Measurements from ENCODE around the gene SH3RF3.

The SH3RF3 gene

DNA sequence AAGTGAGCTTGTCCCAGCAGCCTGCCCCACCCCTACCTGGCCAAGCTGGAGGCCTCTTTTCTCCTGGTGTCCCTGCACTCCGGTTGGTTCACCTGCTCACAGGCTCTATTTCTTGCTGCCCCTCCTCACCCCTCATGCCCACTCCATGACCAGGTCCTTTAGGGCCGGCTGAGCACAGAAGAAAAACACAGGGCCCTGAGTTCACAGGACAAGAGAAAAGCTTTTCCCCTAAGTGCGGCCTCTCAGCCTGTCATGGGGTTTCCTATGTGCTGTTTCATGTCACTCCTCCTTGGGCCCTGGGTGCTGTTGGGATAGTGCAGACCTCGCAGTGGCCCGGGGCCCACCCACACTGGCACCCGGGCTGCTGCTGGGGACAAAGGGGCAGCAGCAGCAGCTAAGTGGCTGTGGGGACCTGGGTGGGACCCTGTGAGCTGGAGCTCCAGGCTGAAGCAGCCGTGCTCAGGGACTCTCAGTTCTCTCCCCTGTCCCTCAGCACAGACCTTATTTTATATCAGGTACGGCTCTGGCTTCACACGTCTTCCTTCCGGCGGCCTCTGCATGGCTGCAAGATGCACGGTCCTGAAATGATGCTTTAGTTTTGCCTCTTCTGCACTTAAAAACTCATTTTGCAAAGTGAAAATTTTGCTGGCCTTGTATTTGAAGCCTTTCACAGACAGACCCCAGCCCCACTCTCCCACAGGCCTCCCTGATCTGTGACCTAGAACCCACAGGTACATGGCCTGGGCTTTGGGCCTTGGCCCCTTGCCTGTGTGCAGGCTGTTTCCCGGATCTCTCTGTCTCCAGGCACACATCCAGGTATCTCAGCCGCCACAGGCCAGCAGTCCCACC lies 71.8 kb downstream of the SH3RF3 start:
- DNase-seq (ENCODE audit: low read depth), result no peak
- no peak overlapping the region for H3K4me3 ChIP-seq (ENCODE audit: control insufficient read depth, low read depth, low read length)
- TF ChIP-seq, protein P1, sequence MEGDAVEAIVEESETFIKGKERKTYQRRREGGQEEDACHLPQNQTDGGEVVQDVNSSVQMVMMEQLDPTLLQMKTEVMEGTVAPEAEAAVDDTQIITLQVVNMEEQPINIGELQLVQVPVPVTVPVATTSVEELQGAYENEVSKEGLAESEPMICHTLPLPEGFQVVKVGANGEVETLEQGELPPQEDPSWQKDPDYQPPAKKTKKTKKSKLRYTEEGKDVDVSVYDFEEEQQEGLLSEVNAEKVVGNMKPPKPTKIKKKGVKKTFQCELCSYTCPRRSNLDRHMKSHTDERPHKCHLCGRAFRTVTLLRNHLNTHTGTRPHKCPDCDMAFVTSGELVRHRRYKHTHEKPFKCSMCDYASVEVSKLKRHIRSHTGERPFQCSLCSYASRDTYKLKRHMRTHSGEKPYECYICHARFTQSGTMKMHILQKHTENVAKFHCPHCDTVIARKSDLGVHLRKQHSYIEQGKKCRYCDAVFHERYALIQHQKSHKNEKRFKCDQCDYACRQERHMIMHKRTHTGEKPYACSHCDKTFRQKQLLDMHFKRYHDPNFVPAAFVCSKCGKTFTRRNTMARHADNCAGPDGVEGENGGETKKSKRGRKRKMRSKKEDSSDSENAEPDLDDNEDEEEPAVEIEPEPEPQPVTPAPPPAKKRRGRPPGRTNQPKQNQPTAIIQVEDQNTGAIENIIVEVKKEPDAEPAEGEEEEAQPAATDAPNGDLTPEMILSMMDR (IDR thresholded peaks at IDR 0.05; ENCODE audit: control insufficient read depth, insufficient read depth, low read depth, low read length, missing control alignments), result no peak

DNA sequence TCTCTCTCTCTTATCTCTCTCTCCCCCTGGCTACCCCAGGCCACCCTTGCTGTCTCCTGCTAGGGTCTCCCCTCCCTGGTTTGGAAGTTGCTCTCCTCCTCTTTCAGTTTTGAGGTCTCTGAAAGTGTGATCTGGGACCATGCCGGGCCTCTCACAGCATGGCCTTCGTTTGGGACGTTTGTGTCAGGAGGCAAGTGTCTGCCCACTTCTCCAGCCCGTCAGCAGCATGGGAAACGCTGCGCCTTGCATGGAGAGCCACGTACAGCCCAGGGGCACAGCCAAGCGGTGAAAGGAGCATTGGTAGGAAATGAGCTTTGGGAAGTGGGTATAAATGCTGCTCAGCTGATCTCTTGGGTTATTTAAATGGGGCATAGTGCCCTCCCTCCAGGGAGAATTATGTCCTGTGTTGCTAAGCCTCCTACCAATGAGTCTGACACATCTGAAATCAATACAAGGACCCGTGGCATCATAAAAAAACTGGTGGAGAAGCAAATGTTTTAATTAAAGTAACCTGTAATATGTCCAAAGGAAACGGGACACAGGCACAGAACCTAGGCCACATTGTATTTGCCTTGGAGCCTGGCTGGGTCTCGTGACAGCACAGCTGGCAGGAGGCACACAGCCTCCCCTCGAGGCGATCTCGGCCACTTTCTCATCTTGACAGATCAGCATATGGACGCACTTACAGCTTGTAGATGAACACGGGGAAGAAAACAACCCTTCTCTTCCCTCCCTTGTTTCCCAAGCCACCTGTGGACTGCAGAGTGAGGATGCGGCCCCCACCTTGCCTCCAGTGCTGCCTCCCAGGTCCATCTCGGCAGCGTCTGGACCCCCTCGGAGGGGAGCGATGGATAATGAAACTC lies 72.7 kb downstream of the SH3RF3 start:
- no peak for DNase-seq (ENCODE audit: low read depth)
- TF ChIP-seq, protein P1 (IDR thresholded peaks at IDR 0.05; ENCODE audit: control insufficient read depth, insufficient read depth, low read depth, low read length, missing control alignments), result no peak
- no peak overlapping the region for H3K4me3 ChIP-seq (ENCODE audit: control insufficient read depth, low read depth, low read length)

DNA sequence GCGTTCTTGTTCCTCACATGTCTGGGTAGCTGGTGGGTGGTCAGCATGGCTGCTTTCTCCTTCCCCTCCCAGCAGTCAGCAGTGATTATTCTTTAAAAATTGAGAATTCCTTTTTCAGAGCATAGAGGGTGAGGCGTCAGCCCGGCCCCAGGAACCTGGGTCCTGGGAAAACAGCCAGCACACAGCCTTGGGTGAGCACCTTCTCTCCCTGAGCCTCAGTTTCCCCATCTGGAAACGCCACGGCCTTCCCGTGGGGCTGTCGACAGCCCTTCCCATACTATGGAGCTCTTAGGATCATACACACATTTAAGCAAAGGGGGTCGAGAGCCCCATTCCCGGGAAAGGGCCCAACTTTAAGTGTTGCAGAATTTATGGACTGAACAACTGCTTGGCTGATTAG lies 73.5 kb downstream of the SH3RF3 start:
- DNase-seq (ENCODE audit: low read depth), result no peak
- TF ChIP-seq, protein P1 (IDR thresholded peaks at IDR 0.05; ENCODE audit: control insufficient read depth, insufficient read depth, low read depth, low read length, missing control alignments), result no peak
- no peak overlapping the region for H3K4me3 ChIP-seq (ENCODE audit: control insufficient read depth, low read depth, low read length)

DNA sequence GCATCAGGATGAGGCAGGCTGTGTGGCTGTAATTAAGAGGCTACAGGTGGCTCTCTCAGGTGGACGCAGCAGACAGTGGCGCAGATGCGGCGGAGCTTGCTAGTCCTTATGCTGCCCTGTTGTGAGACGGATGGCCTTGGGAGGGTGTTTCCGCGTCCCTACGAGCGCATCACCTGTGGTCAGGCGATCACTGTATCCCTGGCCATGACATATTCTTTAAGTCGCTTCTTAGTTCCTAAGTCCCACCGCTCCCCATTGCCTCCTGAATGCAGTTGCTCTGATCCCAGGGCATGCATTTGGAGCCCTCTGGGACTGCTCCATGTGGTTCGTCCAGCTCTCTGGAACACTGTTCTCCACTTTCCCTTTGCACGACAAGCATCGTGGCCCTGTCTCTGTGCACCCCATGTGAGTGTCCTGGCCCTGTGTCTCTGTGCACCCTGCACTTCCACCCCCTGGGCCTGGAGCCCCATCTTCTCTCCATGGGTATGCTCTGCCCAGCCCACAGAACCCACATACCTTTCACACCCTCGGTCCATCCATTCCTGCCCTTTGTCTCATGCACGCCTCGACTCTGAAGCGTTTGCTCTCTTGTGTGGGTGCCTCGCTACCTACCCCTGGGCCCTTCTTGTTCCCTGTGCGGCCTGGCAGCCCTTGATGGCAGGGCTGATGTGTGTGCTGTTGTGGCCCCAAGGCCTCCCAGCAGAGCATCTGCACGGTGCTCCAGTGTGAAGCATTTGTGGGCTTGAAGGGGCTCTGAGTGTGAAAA lies 74.4 kb downstream of the SH3RF3 start:
- H3K4me3 ChIP-seq (ENCODE audit: control insufficient read depth, low read depth, low read length), result no peak overlapping the region
- TF ChIP-seq, protein P1 (IDR thresholded peaks at IDR 0.05; ENCODE audit: control insufficient read depth, insufficient read depth, low read depth, low read length, missing control alignments), result no peak
- DNase-seq (ENCODE audit: low read depth), result no peak

DNA sequence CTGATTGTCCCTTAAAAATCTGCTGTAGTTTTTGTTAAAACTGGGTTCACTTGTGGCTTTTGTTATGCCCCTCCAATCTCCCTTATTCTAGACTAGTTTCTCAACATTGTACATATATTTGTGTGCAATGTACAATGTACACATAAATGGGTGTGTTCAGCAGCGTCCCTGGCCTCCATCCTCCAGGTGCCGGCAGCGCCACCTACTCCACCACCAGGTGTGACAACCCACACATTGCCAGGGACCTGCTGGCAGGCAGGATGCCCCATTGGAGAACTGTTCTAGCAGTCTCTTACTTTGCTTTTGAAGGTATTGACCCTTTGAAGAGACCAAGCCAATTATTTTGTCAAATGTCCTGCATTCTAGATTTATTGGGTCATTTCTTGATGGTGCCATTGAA lies 75.4 kb downstream of the SH3RF3 start:
- TF ChIP-seq, protein P1 (IDR thresholded peaks at IDR 0.05; ENCODE audit: control insufficient read depth, insufficient read depth, low read depth, low read length, missing control alignments), result no peak
- no peak overlapping the region for H3K4me3 ChIP-seq (ENCODE audit: control insufficient read depth, low read depth, low read length)
- no peak for DNase-seq (ENCODE audit: low read depth)

DNA sequence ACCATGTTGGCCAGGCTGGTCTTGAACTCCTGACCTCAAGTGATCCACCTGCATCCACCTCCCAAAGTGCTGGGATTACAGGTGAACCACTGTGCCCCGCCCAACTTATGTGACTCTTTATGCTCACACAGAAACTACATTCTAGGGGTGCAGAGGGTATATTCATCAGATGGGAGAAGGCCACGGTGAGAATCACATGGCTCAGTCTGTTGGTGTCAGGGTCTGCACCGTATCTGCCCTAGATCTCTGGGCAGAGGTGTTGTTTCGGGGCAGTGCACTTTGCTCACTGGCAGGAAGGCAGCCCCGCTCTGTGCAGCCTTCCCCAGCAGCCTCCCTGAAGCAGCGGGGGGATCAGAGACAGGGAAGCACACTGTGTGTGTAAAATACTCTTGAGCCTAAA lies 76.4 kb downstream of the SH3RF3 start:
- no peak overlapping the region for H3K4me3 ChIP-seq (ENCODE audit: control insufficient read depth, low read depth, low read length)
- DNase-seq (ENCODE audit: low read depth), result no peak
- TF ChIP-seq, protein P1 (IDR thresholded peaks at IDR 0.05; ENCODE audit: control insufficient read depth, insufficient read depth, low read depth, low read length, missing control alignments), result no peak
